ENCODE measurements around the gene DEFB112.

DNA sequence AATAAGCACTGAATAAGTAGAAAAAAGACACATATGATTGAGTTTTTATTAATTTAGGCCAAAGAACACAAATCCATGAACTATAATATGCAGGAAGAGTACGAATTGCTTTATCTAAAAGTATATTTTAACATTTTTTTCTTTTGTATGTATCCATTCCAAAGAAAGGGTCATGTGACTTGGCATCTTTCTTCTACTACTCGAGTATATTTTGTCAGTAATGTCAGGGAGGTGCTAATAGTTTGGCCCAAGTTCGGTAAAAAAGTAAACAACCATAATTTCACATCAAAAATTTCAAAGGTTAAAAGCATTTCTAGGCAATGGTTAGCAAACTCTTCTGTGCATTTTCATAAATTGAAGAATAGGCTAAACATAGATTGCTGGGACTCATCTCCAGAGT, 46.6 kb downstream of the DEFB112 start:
- TF ChIP-seq POLR2A (IDR thresholded peaks at IDR 0.05; ENCODE audit: low read depth, low read length) (no peak), POLR2AphosphoS5 (IDR thresholded peaks at IDR 0.05; ENCODE audit: low read depth, low read length) (no peak), TAF1 (IDR thresholded peaks at IDR 0.05; ENCODE audit: low read depth, low read length) (no peak), POU2F2 (IDR thresholded peaks at IDR 0.05; ENCODE audit: low read depth, low read length) (no peak), SPI1 (IDR thresholded peaks at IDR 0.05; ENCODE audit: low read depth, low read length) (no peak), PAX5 (IDR thresholded peaks at IDR 0.05; ENCODE audit: insufficient read depth, low read length, severe bottlenecking) (no peak)

Data from GM12891 (cell line).